GM13976 (cell line): Measurements from ENCODE around the gene RRP9.

Experiments used
- DNase-seq: peaks from one replicate; pipeline ENCODE4 v3.0.0; 2012; ENCODE audit warnings: low spot score
- in situ Hi-C: fragments of 300-500 bp; cut with MboI; formaldehyde crosslinking; loops from one replicate; pipeline ENCODE4 v1.12.0; 2022; ENCODE audit warnings: low sequenced_read_pairs, mixed read lengths, inconsistent platforms; ENCODE audit not compliant: unreplicated experiment
- TF ChIP-seq, protein P1 (sequence below): IDR thresholded peaks from 2 replicates; pipeline ENCODE4 v1.5.1; 2012; ENCODE audit warnings: borderline replicate concordance, mild to moderate bottlenecking; ENCODE audit not compliant: insufficient read depth; ENCODE audit errors: extremely low read depth, missing control alignments, control extremely low read depth

Gene RRP9

DNA sequence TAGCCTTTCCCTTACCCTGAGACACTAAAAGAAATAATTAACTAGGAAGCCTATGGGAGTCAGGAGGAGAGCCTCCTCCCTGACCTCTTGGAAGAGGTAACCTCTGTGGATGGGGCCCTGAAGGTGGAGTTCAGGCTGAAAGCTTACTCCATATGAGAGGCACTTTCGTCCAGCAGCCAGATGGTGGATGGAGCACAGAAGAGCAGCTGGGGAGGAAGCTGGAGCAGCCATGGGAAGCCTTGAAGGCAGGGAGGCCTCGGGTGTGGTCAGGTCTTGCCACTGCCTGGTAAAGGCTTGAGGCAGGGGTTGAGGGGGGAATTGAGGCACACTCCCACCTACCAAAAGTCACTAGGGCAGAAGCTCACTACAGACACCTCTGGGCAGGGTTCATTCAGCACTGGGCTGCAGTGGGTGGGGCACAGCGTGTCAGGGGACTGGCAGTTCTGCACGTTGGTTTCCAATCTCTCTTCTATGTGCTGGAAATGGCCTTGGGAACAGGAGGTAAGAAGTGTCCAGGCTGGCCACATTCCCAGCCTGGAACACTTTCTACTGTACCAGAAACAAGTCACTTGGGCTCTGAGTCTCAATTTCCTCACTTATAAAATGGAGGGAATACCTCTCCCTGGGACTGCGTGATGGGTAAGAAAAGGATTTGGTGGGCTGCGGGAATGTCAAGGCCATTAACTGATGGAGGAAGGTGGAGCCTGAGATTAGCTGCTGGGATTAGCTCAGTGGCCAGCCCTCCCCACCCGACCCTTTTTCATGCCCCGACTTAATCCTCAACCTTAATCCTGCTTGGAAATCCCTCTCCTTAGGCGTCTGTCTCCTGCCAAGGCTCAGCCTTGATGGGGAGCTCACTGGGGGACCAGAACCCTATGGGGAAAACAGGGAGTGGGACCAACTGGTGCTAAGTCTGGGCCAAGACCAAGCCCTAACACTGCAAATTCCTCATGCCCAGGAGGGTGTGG lies 20.2 kb upstream of the RRP9 start:
- in situ Hi-C loops = no loop called here
- DNase-seq = no peak
- TF ChIP-seq, protein P1, sequence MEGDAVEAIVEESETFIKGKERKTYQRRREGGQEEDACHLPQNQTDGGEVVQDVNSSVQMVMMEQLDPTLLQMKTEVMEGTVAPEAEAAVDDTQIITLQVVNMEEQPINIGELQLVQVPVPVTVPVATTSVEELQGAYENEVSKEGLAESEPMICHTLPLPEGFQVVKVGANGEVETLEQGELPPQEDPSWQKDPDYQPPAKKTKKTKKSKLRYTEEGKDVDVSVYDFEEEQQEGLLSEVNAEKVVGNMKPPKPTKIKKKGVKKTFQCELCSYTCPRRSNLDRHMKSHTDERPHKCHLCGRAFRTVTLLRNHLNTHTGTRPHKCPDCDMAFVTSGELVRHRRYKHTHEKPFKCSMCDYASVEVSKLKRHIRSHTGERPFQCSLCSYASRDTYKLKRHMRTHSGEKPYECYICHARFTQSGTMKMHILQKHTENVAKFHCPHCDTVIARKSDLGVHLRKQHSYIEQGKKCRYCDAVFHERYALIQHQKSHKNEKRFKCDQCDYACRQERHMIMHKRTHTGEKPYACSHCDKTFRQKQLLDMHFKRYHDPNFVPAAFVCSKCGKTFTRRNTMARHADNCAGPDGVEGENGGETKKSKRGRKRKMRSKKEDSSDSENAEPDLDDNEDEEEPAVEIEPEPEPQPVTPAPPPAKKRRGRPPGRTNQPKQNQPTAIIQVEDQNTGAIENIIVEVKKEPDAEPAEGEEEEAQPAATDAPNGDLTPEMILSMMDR = no peak

DNA sequence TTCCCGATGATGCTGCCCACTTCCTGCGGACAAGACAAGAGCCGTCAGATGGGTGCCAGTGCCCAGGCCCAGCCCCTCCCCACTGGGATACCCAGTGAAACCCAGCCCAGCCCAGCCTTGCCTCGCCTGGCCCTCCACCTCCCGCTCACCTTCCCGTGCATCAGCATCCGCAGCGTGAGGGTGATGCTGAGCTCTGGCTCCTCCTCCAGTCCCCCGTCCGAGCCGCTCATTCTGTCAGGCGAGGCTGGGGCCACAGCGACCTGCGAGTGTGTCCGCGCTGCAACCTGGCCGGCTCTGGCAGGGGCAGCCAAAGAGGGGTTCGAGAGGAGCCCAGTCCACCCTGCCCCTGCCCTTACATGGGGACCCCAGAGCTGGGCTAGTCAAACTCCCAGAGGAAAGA lies 19.3 kb upstream of the RRP9 start:
- TF ChIP-seq, protein P1 = no peak
- in situ Hi-C loops = no loop called here
- no peak for DNase-seq

DNA sequence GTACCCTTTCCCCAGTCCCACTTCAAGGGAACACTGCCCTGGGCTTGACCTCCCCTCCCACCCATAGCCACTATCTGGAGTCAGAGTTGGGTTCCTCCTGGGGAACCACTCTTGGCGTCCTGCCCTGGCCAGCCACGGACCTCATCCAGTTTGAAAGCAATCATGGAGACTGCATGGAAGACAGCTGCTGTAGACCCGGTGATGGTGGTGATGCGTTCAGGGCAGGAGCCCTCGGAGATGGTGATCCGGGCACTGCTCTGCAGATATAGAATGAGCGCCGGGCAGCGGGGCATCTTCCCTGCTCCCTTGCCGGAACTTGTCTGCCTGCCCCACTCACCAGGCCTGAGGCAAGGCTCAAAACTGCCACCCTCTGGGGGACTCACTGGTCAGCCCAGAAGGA lies 18.7 kb upstream of the RRP9 start:
- no peak for DNase-seq
- TF ChIP-seq, protein P1 = no peak
- in situ Hi-C loops = no loop called here

DNA sequence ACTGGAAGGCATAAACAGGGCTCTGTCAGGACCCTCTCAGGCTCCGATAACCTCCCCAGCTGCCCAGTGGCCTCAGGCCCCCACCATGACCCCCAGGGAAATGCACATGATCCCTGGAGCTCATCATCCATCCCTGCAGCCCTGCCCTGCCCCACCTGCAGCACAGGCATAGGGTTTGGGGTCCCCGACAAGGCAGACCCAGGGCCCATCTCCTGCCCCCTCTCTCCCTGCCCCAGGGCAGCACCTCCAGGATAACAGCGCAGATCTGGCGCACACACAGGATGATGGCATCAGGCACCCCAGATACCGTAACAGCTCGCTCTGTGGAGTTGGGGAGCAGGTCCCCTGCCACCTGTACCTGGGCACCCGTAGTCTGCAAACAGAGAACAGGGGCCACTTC lies 17.9 kb upstream of the RRP9 start:
- no peak for DNase-seq
- in situ Hi-C loops = no loop called here
- TF ChIP-seq, protein P1 = no peak

DNA sequence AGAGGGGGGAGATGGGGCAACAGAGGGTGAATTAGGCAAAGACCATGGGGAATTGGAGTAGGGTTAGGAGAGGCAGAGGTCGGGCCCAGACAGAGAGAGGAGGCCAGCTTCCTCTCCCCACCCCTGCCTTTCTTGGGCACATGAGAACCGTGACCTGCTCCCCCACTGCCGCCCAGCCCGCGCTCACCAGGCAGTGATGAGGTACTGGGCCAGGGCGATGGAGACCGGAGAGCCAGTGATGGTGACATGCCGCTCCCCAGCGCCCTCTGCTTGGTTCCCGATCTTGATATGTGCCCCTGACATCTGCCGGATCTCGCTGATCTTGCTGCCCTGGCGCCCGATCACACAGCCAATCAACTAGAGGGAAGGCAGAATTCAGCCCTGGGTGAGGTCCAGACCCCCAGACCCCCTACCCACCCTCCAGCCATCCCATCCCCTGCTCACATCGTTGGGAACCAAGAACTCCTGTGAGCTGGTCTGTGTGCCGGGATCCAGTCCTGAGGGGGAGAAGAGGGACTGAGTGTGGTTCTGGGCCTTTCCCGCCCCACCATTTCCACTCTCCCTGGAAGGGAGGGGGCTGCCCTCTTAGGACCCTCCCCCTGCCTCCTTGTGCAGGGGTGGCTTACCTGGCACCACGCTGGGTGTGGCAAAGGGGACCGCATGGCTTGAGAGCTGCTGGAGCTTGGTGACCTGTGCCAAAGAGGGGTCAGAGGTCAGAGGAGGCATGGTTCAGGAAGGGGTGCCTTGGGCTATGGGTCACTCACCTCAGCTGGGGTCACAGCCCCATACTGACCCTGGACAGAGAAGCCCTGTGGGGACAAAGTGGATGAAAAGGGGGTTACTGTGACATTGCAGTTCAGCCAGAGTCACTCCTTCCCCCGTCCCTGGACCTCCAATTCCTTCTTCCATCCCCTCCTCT lies 17.2 kb upstream of the RRP9 start:
- in situ Hi-C loops = no loop called here
- DNase-seq = no peak
- TF ChIP-seq, protein P1 = no peak

DNA sequence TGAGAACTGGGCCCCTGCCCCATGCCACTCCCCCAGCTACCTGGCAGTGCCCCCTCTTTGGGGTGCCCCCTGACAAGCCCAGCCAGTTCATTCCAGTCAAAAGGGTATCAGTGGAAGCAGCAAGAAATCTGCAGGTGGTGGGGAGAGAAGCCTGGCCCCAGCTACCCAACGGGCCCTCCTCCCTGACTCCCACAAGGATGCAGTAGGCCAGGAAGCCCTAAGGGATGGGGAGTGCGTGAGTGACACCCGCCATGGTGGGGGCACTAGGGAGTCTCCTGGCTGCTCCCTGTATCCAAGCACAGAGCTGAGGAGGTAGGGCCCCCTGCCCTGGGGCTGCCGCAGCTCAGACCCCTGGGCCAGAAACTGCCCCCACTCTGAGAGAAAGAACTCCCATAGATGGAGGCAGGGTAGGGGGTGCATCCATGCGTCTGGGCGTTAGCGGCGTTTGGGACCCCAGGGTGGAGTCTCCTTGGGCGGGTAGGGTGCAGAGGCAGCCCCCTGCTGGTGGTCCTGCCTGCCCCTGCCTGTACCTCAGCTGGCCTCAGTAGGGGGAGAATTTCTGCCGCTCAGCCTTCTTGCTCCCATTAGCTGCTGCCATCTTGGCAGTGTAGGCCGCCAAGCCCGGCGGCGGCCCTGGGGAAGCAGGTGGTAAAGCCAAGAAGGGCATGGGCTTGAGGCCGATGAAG lies 16.0 kb upstream of the RRP9 start:
- TF ChIP-seq, protein P1 = no peak
- no peak for DNase-seq
- in situ Hi-C loops = no loop called here
